Loucy (cell line): ENCODE measurements around the gene ABTB2.
"Not testable (repeated sequence)": the region's sequence is repeated elsewhere in the genome, so short reads cannot be mapped to it uniquely, and the experiment has no call there.

Experiments
- H2AFZ ChIP-seq: fragments of 200-600 bp; sonication (generic); 2 replicates; pipeline ENCODE4 v1.6.0; 2016; ENCODE audit warnings: antibody characterized with exemption, mild to moderate bottlenecking, low read length, moderate library complexity
- H3F3A ChIP-seq: fragments of 200-600 bp; 2 replicates; pipeline ENCODE4 v1.6.0; 2016; ENCODE audit warnings: antibody characterized with exemption, low read depth, mild to moderate bottlenecking
- H3K27me3 ChIP-seq: fragments of 200-600 bp; sonication (generic); 2 replicates; pipeline ENCODE4 v1.6.1; 2014; ENCODE audit warnings: low read length, mild to moderate bottlenecking; ENCODE audit not compliant: insufficient read depth, poor library complexity, severe bottlenecking
- H3K36me3 ChIP-seq: fragments of 200-600 bp; sonication (generic); 2 replicates; pipeline ENCODE4 v1.6.1; 2016; ENCODE audit warnings: low read length; ENCODE audit not compliant: insufficient read depth
- H3K4me1 ChIP-seq: fragments of 200-600 bp; sonication (generic); 2 replicates; pipeline ENCODE4 v1.5.1; 2014; ENCODE audit warnings: low read length, mild to moderate bottlenecking; ENCODE audit not compliant: insufficient read depth, poor library complexity, severe bottlenecking
- H3K4me2 ChIP-seq: fragments of 200-600 bp; sonication (generic); 2 replicates; pipeline ENCODE4 v1.6.0; 2014; ENCODE audit warnings: antibody characterized with exemption, low read length, low read depth, mild to moderate bottlenecking; ENCODE audit not compliant: poor library complexity, severe bottlenecking
- H3K4me3 ChIP-seq: fragments of 200-600 bp; sonication (generic); 2 replicates; pipeline ENCODE4 v1.5.1; 2014; ENCODE audit warnings: low read length, mild to moderate bottlenecking, mixed read lengths; ENCODE audit not compliant: poor library complexity, severe bottlenecking
- H3K79me2 ChIP-seq: fragments of 200-600 bp; sonication (generic); 2 replicates; pipeline ENCODE4 v1.6.1; 2014; ENCODE audit warnings: low read length; ENCODE audit not compliant: insufficient read depth
- H3K9ac ChIP-seq: fragments of 200-600 bp; sonication (generic); 2 replicates; pipeline ENCODE4 v1.6.0; 2014; ENCODE audit warnings: mild to moderate bottlenecking, low read depth, low read length, moderate library complexity; ENCODE audit not compliant: poor library complexity, severe bottlenecking
- H3K9me2 ChIP-seq: fragments of 200-600 bp; sonication (generic); replicated peaks from 2 replicates; pipeline ENCODE4 v1.6.1; 2016; ENCODE audit warnings: low read depth, low read length, mixed read lengths
- H3K9me3 ChIP-seq: fragments of 200-600 bp; sonication (generic); 2 replicates; pipeline ENCODE4 v1.6.1; 2014; ENCODE audit warnings: mild to moderate bottlenecking, antibody characterized with exemption, low read length, low read depth; ENCODE audit not compliant: insufficient read depth
- H4K20me1 ChIP-seq: fragments of 200-600 bp; sonication (generic); 2 replicates; pipeline ENCODE4 v1.6.0; 2014; ENCODE audit warnings: antibody characterized with exemption, low read length, mild to moderate bottlenecking; ENCODE audit not compliant: insufficient read depth, poor library complexity, severe bottlenecking
- CTCF ChIP-seq: fragments of 200-600 bp; sonication (generic); conservative IDR thresholded peaks from 2 replicates; pipeline ENCODE4 v1.5.1; 2014; ENCODE audit warnings: mild to moderate bottlenecking, antibody characterized with exemption, low read length
- EZH2phosphoT487 ChIP-seq: fragments of 200-600 bp; IDR thresholded peaks from 2 replicates; pipeline ENCODE4 v1.6.1; 2018; ENCODE audit warnings: antibody characterized with exemption, mild to moderate bottlenecking, moderate library complexity, borderline replicate concordance

ABTB2 gene

GRCh38 chr11:34219279-34219678 lies 138.5 kb downstream of the ABTB2 start:
- H3K4me2 ChIP-seq, result no peak overlapping the region
- H3K4me3 ChIP-seq, result no peak overlapping the region
- no peaks in the 10 kb centered on the region for H3K9me3 ChIP-seq
- TF ChIP-seq CTCF, result no peak
- TF ChIP-seq EZH2phosphoT487, result no peak
- H3K9ac ChIP-seq, result no peak overlapping the region
- H4K20me1 ChIP-seq, result no peaks in the 10 kb centered on the region
- H3K36me3 ChIP-seq, result no peaks in the 10 kb centered on the region
- H3F3A ChIP-seq, result no peaks in the 10 kb centered on the region
- H3K4me1 ChIP-seq, result peaks cover 24% of the 10 kb centered on the region
- no peaks in the 10 kb centered on the region for H3K27me3 ChIP-seq
- H2AFZ ChIP-seq, result no peak overlapping the region
- no peaks in the 10 kb centered on the region for H3K79me2 ChIP-seq
- no peaks in the 10 kb centered on the region for H3K9me2 ChIP-seq

GRCh38 chr11:34218756-34219155 lies 139.1 kb downstream of the ABTB2 start:
- not testable (repeated sequence) for H3K9ac ChIP-seq, H3K9me2 ChIP-seq, H4K20me1 ChIP-seq, H3K4me3 ChIP-seq, H3K27me3 ChIP-seq, H3K79me2 ChIP-seq, H3K9me3 ChIP-seq, H3K36me3 ChIP-seq, H3F3A ChIP-seq, H3K4me2 ChIP-seq, H2AFZ ChIP-seq
- peaks cover 19% of the 10 kb centered on the region for H3K4me1 ChIP-seq

GRCh38 chr11:34218067-34218466 lies 139.7 kb downstream of the ABTB2 start:
- Histone ChIP-seq H3K79me2 (no peaks in the 10 kb centered on the region), H3K4me1 (peaks cover 12% of the 10 kb centered on the region), H3K9ac (no peak overlapping the region), H3K9me3 (no peaks in the 10 kb centered on the region), H2AFZ (no peak overlapping the region), H3K36me3 (no peaks in the 10 kb centered on the region), H3K4me2 (no peak overlapping the region), H3K27me3 (no peaks in the 10 kb centered on the region), H3K4me3 (no peak overlapping the region), H3F3A (no peaks in the 10 kb centered on the region), H4K20me1 (no peaks in the 10 kb centered on the region), H3K9me2 (no peaks in the 10 kb centered on the region)
- TF ChIP-seq EZH2phosphoT487, result no peak
- TF ChIP-seq CTCF, result no peak

- no peaks in the 10 kb centered on the region for H3K79me2 ChIP-seq
- H3K4me3 ChIP-seq, result no peak overlapping the region
- no peaks in the 10 kb centered on the region for H3K9me3 ChIP-seq
- H3K4me1 ChIP-seq, result no peaks in the 10 kb centered on the region
- no peaks in the 10 kb centered on the region for H3K27me3 ChIP-seq
- H3K4me2 ChIP-seq, result no peak overlapping the region
- H2AFZ ChIP-seq, result no peak overlapping the region
- TF ChIP-seq CTCF (no peak), EZH2phosphoT487 (no peak)
- no peaks in the 10 kb centered on the region for H3K9me2 ChIP-seq
- H3K36me3 ChIP-seq, result no peaks in the 10 kb centered on the region
- H4K20me1 ChIP-seq, result no peaks in the 10 kb centered on the region
- H3K9ac ChIP-seq, result no peak overlapping the region
- no peaks in the 10 kb centered on the region for H3F3A ChIP-seq
Observed at GRCh38 chr11:34216706-34217105, 141.1 kb downstream of the ABTB2 start.
